ENCODE data around the gene KNCN. TPM values are rescaled to one million over a fixed set of nuclear protein-coding genes. Genes with fewer than 3 reads are reported as not detected.

The KNCN gene
- total RNA-seq, 1 donor = not detected

- no peak for TF ChIP-seq CTCF (IDR thresholded peaks at IDR 0.05; ENCODE audit: insufficient read depth, low read length)
- no peak for DNase-seq (ENCODE audit: low read depth)
- H3K4me3 ChIP-seq (ENCODE audit: low read depth, low read length) = no peak overlapping the region
Observed at GRCh38 chr1:46538147-46538546, 13.3 kb downstream of the KNCN start.

GRCh38 chr1:46537651-46538050 lies 13.8 kb downstream of the KNCN start:
- DNase-seq (ENCODE audit: low read depth) = no peak
- H3K4me3 ChIP-seq (ENCODE audit: low read depth, low read length) = no peak overlapping the region
- TF ChIP-seq CTCF (IDR thresholded peaks at IDR 0.05; ENCODE audit: insufficient read depth, low read length) = no peak

- TF ChIP-seq CTCF (IDR thresholded peaks at IDR 0.05; ENCODE audit: insufficient read depth, low read length) = no peak
- DNase-seq (ENCODE audit: low read depth) = no peak
- no peak overlapping the region for H3K4me3 ChIP-seq (ENCODE audit: low read depth, low read length)
Observed at GRCh38 chr1:46536527-46536926, 14.9 kb downstream of the KNCN start.

GRCh38 chr1:46535063-46535462 lies 16.4 kb downstream of the KNCN start:
- H3K4me3 ChIP-seq (ENCODE audit: low read depth, low read length) = no peak overlapping the region
- DNase-seq (ENCODE audit: low read depth) = no peak
- TF ChIP-seq CTCF (IDR thresholded peaks at IDR 0.05; ENCODE audit: insufficient read depth, low read length) = peak; percentile 39

- no peak for TF ChIP-seq CTCF (IDR thresholded peaks at IDR 0.05; ENCODE audit: insufficient read depth, low read length)
- peak; percentile 32 for DNase-seq (ENCODE audit: low read depth)
- peak overlapping the region; percentile 37 for H3K4me3 ChIP-seq (ENCODE audit: low read depth, low read length)
Observed at GRCh38 chr1:46533179-46533864, 18.1 kb downstream of the KNCN start.

- TF ChIP-seq CTCF (IDR thresholded peaks at IDR 0.05; ENCODE audit: insufficient read depth, low read length) = peak; percentile 69
- peak overlapping the region; percentile 25 for H3K4me3 ChIP-seq (ENCODE audit: low read depth, low read length)
- peak; percentile 42 for DNase-seq (ENCODE audit: low read depth)
Observed at GRCh38 chr1:46532498-46533178, 18.8 kb downstream of the KNCN start.
